ENCODE data around the gene FAM168B. TPM values are rescaled to one million over a fixed set of nuclear protein-coding genes. Genes with fewer than 3 reads are reported as not detected.

Gene FAM168B
- total RNA-seq, 1 experiment from 2014 or later = 119 TPM

DNA sequence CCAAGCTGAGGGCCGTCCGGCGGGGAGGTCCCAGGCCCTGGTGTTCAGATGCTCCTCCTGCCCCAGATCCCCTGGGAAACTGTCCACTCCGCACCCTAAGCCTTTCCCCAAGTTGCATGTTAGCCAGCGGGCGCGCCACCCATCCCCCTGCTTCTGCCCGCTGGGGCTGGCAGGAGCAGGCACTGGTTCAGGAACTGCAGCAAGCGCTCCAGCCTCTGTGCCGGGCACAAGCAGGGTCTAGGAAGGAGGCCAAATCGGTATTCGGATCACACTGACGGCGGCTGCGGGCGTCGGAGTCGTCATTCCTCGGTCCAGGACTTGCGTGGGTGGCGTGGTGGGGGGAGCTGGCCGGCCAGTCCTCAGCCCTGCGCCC is 53.7 kb downstream of the FAM168B start:
- no peaks in the 10 kb centered on the region for H3K4me1 ChIP-seq
- no peaks in the 10 kb centered on the region for H3K27me3 ChIP-seq (replicated peaks; ENCODE audit: control insufficient read depth, insufficient read depth, low read length)
- H3K36me3 ChIP-seq (ENCODE audit: control insufficient read depth, insufficient read depth, low read length) = no peaks in the 10 kb centered on the region
- BruUV-seq (replicated peaks) = no TSS peak
- no peak for TF ChIP-seq CTCF (IDR thresholded peaks at IDR 0.05; ENCODE audit: insufficient read depth in 1 of 2, low read depth in 1 of 2, low read length in 1 of 2, severe bottlenecking in 1 of 2, unreplicated experiment in 1 of 2)
- Mint-ChIP-seq H3K9me3 (ENCODE audit: unreplicated experiment) (no peaks in the 10 kb centered on the region), H3K4me3 (ENCODE audit: unreplicated experiment) (no peak overlapping the region), H3K27me3 (ENCODE audit: insufficient read depth, unreplicated experiment) (no peaks in the 10 kb centered on the region), H3K36me3 (ENCODE audit: insufficient read depth, unreplicated experiment) (peaks cover 6% of the 10 kb centered on the region), H3K4me1 (ENCODE audit: low read depth, unreplicated experiment) (no peaks in the 10 kb centered on the region), H3K27ac (ENCODE audit: unreplicated experiment) (no peak overlapping the region)
- DNase-seq = no peak
- ChIA-PET POLR2A (no interaction called here), CTCF (no interaction called here)
- H3K4me3 ChIP-seq (ENCODE audit: low read depth, low read length) = no peak overlapping the region
- H3K9me3 ChIP-seq = no peaks in the 10 kb centered on the region
- intact Hi-C loops (cut with micrococcal nuclease; ENCODE audit: unreplicated experiment) = no loop called here

- Histone ChIP-seq H3K36me3 (ENCODE audit: control insufficient read depth, insufficient read depth, low read length) (no peaks in the 10 kb centered on the region), H3K4me1 (no peaks in the 10 kb centered on the region), H3K9me3 (no peaks in the 10 kb centered on the region), H3K27me3 (replicated peaks; ENCODE audit: control insufficient read depth, insufficient read depth, low read length) (no peaks in the 10 kb centered on the region), H3K4me3 (ENCODE audit: low read depth, low read length) (no peak overlapping the region)
- no peaks in the 10 kb centered on the region for H3K27me3 Mint-ChIP-seq (ENCODE audit: insufficient read depth, unreplicated experiment)
- TF ChIP-seq CTCF (IDR thresholded peaks at IDR 0.05; ENCODE audit: insufficient read depth in 1 of 2, low read depth in 1 of 2, low read length in 1 of 2, severe bottlenecking in 1 of 2, unreplicated experiment in 1 of 2) = no peak
- DNase-seq = no peak
- H3K36me3 Mint-ChIP-seq (ENCODE audit: insufficient read depth, unreplicated experiment) = peaks cover 6% of the 10 kb centered on the region
- no peak overlapping the region for H3K27ac Mint-ChIP-seq (ENCODE audit: unreplicated experiment)
- no peak overlapping the region for H3K4me3 Mint-ChIP-seq (ENCODE audit: unreplicated experiment)
- no peaks in the 10 kb centered on the region for H3K4me1 Mint-ChIP-seq (ENCODE audit: low read depth, unreplicated experiment)
- intact Hi-C loops (cut with micrococcal nuclease; ENCODE audit: unreplicated experiment) = no loop called here
- BruUV-seq (replicated peaks) = no TSS peak
- H3K9me3 Mint-ChIP-seq (ENCODE audit: unreplicated experiment) = no peaks in the 10 kb centered on the region
- POLR2A ChIA-PET = no interaction called here
- CTCF ChIA-PET = no interaction called here
These were observed 54.2 kb downstream of the FAM168B start for GRCh38 chr2:131039101-131039440.

DNA sequence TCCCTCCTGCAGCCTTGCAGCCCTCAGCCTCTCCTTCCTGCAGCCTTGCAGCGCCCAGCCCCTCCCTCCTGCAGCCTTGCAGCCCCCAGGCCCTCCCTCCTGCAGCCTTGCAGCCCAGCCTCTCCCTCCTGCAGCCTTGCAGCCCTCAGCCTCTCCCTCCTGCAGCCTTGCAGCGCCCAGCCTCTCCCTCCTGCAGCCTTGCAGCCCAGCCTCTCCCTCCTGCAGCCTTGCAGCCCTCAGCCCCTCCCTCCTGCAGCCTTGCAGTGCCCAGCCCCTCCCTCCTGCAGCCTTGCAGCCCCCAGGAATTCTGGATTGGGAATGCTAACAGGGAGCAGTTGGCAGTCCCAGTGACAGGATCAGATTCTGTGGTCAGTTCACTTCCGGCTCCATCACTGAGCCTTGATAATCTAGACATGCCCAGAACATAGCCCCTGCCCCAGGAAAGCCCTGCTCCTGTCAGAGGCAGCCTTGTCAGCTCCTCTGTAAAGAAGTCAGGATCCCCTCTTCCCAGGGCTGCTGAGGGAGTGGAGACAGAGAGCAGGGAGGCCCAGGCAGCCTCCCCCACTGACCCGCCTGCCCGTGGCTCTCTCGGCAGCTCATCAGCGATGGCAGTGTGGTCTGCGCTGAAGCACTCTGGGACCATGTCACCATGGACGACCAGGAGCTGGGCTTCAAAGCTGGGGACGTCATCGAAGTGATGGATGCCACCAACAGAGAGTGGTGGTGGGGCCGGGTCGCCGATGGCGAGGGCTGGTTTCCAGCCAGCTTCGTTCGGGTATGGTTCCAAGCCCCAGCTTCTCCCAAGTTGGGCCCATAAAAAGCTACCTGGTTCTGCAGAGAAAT is 54.8 kb downstream of the FAM168B start:
- no peaks in the 10 kb centered on the region for H3K9me3 Mint-ChIP-seq (ENCODE audit: unreplicated experiment)
- CTCF ChIA-PET = no interaction called here
- BruUV-seq (replicated peaks) = no TSS peak

More for the DNA sequence above, 54.8 kb downstream of the FAM168B start:
- Mint-ChIP-seq H3K4me1 (ENCODE audit: low read depth, unreplicated experiment) (no peaks in the 10 kb centered on the region), H3K4me3 (ENCODE audit: unreplicated experiment) (no peak overlapping the region), H3K36me3 (ENCODE audit: insufficient read depth, unreplicated experiment) (peaks cover 6% of the 10 kb centered on the region), H3K27me3 (ENCODE audit: insufficient read depth, unreplicated experiment) (no peaks in the 10 kb centered on the region), H3K27ac (ENCODE audit: unreplicated experiment) (no peak overlapping the region)
- H3K9me3 ChIP-seq = no peaks in the 10 kb centered on the region
- H3K4me3 ChIP-seq (ENCODE audit: low read depth, low read length) = no peak overlapping the region
- POLR2A ChIA-PET = no interaction called here
- H3K36me3 ChIP-seq (ENCODE audit: control insufficient read depth, insufficient read depth, low read length) = no peaks in the 10 kb centered on the region
- no peaks in the 10 kb centered on the region for H3K27me3 ChIP-seq (replicated peaks; ENCODE audit: control insufficient read depth, insufficient read depth, low read length)
- DNase-seq = no peak
- no peaks in the 10 kb centered on the region for H3K4me1 ChIP-seq
- TF ChIP-seq CTCF (IDR thresholded peaks at IDR 0.05; ENCODE audit: insufficient read depth in 1 of 2, low read depth in 1 of 2, low read length in 1 of 2, severe bottlenecking in 1 of 2, unreplicated experiment in 1 of 2) = no peak
- intact Hi-C loops (cut with micrococcal nuclease; ENCODE audit: unreplicated experiment) = no loop called here

Data from Caco-2 (cell line).